GM21390 (cell line): ENCODE measurements around the gene MACROH2A1.

ENCODE experiments used
- ATAC-seq: cut with Tn5 transposase; IDR thresholded peaks from one replicate; pipeline ENCODE4 v1.9.1; 2021; ENCODE audit not compliant: unreplicated experiment

Gene MACROH2A1

GRCh38 chr5:135398855-135399793, at the start of gene MACROH2A1:
MACROH2A1 (minus strand) TSS chr5:135399231; CDS start chr5:135389093, 10,138 bp downstream.
- peak; percentile 80 for ATAC-seq

GRCh38 chr5:135448071-135448739, 49.2 kb upstream of the MACROH2A1 start:
- no peak for ATAC-seq

DNA sequence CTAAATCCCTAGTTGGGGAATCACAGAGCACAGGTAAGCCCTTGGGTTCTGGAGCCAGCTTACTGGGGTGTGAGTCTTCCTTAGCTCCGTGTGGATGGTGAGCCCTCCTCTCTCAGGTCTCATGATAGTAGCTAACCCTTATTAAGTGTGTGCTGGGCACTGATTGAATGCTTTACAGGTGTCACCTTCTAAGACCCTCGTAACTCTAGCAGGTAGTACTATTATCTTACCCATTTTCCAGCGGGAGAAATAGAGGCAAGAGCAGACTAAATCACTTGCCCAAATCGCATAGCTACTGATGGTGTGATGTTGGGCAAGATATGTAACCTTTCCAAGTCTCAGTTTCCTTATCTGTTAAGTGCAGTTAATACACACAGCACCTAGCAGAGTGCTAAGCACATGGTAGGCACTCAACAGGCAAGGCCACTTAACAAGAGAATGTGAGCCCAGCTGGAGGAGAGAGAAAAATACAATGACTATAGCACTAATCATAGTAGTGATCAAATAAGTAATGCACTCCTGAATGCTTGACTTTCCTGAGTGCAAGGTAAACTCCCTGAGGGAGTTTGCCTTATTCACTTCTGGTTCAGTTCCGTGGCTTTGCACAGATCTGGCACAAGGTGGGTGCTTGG, 48.4 kb upstream of the MACROH2A1 start, which contains the start of gene DCANP1:
Gene DCANP1 (minus strand): TSS at position 51 of the 632 bp plus-strand sequence. CDS start 240 bp downstream, outside the sequence.
- no peak for ATAC-seq

DNA sequence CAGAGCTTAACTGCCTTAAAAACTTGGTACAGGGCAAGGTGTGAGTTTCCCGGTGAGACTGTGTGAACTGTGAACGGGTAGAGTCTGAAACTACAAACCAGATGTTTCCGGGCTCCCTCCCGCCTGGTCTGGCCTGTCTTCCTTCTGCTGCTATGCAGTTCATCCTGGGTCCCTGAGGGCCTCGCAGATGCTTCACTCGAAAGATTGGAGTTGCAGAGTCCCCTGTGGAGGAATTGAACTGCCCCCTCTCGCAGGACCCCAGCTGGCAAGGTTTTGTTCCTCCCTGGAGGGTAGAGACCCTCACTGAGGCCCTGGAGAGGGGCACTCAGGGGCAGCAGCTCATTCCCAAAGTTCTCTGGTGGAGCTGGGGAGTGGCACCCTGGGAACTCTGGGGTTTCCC, 47.6 kb upstream of the MACROH2A1 start:
- peak; percentile 54 for ATAC-seq

DNA sequence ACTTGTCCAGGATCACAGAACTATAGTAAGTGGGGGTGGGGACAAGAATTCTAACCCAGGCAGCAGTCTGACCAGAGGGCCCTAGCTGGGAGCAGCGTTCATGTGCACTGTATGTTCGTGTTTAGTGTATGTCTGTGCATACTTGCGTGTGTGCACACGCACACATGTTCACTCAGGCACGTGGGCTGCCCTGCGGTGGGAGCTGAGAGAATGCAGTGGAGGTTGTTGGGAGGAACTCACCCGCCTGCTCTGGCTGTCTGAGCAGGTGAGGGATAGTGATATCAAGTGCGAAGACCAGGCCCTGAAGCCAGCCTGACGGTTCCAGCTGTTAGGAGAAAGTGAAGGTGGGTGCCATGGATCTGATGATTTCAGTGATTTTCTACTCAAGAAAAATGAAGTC, 47.2 kb upstream of the MACROH2A1 start:
- ATAC-seq = peak; percentile 11

DNA sequence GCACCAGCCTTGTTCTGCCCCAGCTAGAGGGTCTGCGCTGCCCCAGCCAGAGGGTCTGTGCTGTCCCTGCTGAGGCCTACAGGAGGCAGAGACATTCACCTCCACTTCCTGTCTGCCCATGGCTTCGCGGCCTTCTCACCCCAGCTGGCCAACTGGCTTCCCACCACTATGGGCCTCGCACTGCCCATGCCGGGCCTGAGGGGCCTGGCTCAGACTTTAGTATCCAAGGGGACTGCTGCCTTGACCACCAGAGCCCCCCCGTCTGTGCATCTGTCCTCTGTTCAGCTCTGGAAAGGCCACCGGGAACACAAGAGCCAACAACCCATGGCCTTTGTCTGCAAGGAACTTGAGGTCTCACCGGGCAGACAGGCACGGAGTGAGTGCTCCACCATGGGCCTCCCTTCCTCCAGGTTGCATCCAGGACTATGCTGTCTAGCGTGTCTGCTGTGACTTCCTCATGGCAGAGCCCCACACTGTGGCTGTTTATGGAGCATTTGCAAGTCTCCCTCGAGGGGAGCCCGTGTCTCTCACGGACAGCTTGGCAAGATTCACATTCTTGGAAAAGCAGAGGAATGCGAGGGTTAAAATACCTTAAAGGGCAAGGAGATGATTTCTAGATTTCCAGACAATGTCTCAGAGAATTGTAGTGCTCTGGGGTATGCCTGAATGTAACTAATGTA, 46.4 kb upstream of the MACROH2A1 start:
- ATAC-seq = no peak

GRCh38 chr5:135444881-135445280, 45.9 kb upstream of the MACROH2A1 start:
- ATAC-seq = no peak

- ATAC-seq = no peak
Measured at GRCh38 chr5:135444360-135444759, 45.3 kb upstream of the MACROH2A1 start.

GRCh38 chr5:135443161-135443960, 44.3 kb upstream of the MACROH2A1 start:
- ATAC-seq = no peak

DNA sequence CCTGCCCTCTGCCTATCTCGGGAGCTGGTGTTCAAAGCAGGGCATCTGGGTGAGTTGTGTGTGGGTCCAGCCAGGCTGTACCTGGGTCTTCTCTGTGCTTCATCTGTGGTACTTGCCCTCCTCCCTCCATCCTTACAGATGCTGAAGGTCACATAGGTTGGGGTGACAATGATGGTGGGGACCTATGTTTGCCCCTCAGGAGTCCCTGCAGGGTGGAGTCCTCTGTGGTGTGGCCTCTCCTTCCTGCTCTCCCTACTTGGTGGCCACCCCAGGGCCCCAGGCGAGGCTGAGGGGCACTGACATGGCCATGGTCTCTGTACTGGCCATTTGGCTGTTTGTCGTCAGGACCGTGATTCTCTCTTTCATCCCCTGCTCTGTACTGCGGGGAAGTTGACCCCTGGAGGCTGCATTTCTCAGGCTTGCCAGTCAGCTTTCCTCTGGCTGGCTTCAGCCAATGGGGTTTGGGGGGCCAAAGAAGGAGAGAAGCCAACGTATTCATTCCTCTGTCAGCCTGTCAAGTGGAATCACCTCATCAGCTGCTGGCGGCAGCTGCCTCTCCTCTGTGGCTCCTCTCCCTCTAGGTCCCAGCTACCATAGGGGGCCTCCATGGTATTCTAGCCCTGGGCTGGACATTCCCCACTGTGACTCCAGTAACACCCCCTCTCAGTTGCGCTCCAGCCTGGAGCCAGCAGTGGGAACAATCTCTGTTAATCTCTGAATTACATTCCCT, 43.6 kb upstream of the MACROH2A1 start:
- ATAC-seq = no peak

- no peak for ATAC-seq
Measured at GRCh38 chr5:135441919-135442318, 42.9 kb upstream of the MACROH2A1 start.

GRCh38 chr5:135441350-135441831, 42.4 kb upstream of the MACROH2A1 start:
- ATAC-seq = no peak

DNA sequence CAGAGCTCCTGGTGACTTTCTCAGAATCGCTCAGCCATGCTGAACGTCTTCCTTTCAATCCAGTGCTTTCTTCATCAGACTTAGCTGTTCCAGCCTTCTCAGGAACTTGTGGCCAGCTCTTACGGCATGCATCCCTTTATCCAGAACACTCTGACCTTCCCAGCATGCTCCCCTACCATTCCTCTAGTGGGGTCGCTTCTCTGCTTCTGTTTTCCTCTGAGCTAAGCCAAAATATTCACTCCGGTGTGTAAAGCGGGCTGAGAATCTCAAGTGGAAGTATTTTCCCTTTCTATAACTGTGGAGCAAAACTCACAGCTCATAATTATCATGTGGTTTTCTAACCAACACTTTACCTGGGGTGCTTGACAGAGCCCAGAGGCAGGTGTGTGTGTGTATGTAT, 41.9 kb upstream of the MACROH2A1 start:
- ATAC-seq = no peak

GRCh38 chr5:135439231-135440205, 40.5 kb upstream of the MACROH2A1 start:
- no peak for ATAC-seq

GRCh38 chr5:135438636-135439221, 39.7 kb upstream of the MACROH2A1 start:
- no peak for ATAC-seq

DNA sequence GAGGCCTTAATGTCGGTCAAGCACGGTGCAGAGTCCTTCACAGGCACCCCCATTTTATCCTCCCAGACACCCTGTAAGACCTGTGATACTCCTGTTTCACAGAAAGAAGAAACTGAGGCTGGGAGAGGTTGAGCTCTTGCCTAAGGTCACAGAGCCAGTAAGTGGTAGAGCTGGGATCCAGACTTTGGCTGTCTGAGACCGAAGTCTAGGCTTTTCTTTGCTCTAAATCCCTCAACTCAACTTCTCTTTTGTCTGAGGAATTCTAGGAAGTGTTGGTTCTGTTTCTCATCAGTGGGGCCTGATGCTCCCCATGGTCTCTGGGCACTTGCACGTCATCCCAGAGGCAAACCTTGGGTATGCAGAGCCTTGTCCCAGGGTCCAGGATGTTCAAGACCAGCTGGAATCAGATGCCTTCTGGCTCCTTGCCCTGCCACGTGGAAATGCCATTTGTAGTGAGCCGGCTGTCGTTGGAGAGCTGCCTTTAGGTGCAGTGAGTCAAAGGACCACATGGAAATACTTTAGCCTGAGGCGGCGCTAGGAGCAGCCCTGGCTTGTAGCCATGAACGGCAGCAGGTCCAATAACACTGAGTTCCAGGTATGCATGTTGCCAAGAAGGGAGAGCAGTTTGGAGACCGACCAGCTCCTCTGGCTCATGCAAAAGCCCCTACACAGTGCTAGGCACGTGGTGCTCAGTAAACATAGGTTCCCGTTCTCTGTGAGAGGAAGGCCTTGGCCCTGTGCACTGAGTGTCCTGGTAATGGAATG, 38.9 kb upstream of the MACROH2A1 start:
- no peak for ATAC-seq

DNA sequence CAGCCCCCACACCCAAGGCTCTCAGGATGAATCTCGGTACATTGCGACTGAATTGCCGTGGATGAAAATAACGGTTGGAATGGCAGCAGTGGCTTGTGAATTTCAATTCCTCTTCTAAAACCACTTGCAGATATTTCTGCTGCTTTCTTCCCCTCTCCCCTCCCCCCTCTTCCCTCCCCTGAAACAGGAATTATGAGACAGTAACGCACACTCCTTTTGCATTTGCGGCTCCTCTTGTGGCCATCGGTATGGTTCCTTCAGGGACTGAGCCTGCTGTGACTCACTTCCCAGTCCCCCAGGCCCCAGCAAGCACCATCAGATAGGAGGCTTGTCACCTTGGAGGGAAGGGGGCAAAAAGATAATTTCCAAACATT, 38.4 kb upstream of the MACROH2A1 start:
- ATAC-seq = no peak
